Esophagus mucosa (tissue), 1 donor: ENCODE results near the gene RNF166. TPM values are rescaled to one million over a fixed set of nuclear protein-coding genes. Genes with fewer than 3 reads are reported as not detected.
A peak's percentile ranks its signal among the peaks of the same experiment; 100 is the strongest.

Experiments
- ATAC-seq: fragments of 200-7000 bp; cut with Tn5 transposase; one replicate; pipeline ENCODE4 v1.9.1; 2020
- total RNA-seq: library from RNA; stranded (reverse); gene quantifications from one replicate; pipeline ENCODE4 v1.2.4, GENCODE V29; 2023
- donor health status: DM: yes; HTN: yes; CAD: no.

Gene RNF166, protein sequence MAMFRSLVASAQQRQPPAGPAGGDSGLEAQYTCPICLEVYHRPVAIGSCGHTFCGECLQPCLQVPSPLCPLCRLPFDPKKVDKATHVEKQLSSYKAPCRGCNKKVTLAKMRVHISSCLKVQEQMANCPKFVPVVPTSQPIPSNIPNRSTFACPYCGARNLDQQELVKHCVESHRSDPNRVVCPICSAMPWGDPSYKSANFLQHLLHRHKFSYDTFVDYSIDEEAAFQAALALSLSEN
- 4.7 TPM for total RNA-seq

DNA sequence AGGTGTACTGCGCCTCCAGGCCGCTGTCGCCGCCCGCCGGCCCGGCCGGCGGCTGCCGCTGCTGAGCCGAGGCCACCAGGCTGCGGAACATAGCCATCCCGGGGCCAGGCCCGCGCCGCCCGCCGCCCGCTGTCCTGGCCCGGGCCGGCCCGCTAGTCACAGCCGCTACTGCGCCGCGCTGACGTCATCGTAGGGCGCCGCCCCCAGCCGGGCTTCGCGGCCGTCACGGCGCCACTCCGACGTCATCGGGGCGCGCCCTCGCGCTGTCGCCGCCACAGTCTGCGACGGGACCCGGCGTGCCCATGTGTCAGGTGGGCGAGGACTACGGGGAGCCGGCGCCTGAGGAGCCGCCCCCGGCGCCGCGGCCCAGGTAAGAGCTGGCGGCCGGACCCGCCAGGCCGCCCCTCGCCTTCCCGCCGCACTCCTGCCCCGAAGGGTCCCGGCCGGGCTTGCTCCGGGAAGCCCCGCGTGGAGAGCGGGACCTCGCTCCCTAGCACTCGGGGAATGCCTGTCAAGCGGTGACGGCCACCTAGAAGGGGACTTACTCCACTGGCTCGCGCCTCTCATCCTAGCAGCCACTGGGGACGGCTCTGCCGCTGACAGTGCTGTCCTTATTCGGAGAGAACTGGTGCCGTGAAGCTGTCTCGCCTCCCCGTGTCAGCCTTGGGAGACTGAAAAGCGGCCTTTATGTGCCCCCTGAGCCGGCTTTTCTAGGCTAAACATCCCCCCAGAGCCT, at the start of gene RNF166, which contains the start of gene CTU2:
Gene RNF166 (minus strand): TSS at position 180 of the 736 bp plus-strand sequence. CDS start 83 bp downstream, at position 97.
Gene CTU2 (plus strand): TSS at position 275 of the 736 bp plus-strand sequence. CDS start 28 bp downstream, at position 303.
- peak; percentile 87 for ATAC-seq

DNA sequence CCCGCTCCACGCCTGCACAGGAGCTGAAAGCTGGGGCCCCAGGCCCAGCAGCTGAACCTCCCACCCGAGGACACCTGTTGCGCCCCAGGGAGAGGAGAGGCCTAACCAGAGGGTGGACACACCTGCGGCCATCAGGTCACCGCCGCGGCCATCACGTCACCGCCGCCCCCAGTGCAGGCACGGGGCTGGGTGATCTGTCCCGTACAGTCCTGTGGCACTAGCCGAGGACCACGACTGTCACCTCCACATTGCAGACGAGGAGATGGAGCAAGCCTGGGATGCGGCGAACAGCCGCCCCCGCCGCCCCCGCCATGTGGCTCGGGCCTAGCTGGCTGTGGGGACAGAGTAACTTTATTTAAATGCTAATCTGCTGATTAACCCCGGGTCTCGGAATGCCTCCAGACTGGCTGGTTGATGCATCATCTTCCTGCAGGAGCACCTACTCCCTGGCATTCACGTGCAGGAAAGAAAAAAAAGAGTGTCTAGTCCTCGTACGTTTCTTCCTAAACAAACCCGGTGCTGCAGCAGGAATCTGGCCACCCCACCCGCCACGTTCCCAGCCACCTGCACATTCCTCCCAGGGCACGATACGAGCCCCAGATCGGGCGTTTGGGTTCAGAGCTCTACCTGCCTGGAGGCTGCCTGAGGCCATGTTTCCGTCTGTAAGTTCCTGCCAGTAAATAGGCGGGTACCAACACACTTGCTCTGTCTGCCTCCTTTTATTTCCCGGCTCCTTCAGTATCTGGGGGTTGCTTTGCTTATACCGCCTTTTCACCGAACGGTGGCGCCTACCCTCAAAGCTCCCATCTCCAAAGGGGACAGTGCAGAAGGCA, 48.9 kb upstream of the RNF166 start:
- ATAC-seq: peak; percentile 42

DNA sequence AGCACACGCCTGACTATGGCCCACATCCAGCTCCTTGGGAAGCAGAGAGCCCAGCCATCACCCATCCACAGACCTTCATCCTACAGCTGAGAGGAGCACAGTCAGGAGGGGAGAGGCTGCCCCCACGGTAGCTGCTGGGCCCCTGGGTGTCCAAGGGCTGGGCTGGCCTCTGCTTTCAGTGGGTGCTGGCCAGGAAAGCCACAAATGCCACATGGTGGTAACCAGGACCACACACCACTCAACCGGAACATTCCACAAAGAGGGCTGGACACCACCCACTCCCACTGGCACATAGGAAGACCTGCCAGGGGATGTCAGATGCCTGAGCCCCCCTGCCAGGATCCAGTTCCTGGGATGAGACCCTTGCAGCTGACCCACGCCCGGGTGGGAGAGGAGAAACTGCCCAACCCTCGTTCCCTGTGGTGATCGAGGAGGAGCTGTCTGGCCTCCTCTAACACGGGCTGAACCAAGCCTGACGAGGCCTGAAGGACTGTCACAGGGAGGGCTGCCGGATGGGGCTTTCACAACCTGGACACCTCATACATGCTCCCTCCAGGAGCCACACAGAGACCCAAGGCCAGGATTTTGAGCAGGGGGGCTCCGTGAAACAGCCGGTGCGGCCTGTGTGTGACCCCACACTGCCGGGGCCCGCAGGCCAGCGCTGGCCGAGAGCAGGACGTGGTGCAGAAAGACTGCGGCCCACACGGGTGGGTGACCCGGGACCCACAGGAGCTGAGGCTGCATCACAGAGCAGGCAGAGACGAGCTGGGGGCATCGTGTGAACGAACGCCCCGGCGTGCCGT, 48.1 kb upstream of the RNF166 start:
- ATAC-seq: no peak

DNA sequence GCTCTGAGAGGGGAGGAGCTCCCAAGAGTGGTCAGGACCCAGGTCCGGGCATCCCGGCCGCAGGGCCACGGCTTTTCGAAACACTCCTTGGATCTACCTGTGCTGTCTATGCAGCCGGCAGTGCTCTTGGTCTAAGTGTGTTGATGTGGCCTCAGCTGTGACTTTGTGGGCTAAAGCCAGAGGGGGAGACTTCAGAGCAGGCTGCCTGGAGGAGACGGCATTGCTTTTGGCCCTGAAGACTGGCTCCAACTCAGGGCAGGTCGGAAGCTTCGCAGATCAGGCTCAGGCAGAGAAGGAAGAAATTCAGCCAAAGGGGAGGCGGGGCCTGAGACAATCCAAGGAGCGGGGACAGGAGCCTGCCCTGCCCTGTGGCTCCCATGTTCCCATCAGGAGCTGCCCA, 47.4 kb upstream of the RNF166 start:
- ATAC-seq: no peak

DNA sequence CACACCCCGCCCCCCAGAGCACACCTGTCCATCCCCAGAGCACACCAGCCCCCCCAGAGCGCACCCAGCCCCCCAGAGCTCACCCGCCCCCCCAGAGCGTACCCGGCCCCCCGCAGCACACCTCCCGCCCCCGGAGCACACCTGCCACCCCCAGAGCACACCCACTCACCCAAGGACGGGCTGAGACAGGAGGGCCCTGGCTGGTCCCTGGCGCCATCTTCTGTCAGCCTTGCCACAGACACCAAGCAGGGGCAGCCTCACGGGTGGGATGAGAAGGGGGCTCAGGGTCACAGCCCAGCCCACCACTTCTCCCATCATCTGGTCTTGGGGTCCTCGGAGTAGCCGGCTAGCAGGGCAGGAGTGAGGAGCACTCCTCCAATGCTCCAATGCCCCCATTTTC, 47.0 kb upstream of the RNF166 start:
- ATAC-seq: no peak

DNA sequence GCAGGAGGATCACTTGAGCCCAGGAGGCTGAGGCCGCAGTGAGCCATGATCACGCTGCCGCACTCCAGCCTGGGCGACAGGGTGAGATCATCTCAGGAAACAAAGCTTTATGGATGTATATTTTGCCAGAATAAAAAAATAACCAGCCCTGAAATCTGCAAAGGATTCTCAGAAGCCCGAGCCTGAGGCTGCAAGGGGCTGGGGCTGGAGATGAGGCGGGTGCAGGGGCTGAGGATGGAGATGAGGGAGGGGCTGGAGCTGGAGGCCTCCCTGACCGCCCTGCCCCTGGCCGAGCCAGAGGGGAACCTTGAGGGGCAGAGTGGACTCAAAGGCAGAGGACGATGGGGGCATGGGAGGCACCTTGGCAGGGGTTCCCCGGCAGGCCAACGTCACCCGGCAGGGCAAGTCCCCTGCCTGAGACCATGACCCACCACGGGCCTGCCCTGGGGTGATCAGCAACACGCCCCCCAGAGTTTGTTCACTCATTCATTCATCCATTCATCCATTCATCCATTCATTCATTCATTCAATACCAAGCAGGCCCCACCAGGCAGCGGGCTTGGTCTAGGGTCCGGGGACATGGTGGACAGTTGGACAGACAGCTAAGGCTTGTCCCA, 46.3 kb upstream of the RNF166 start:
- ATAC-seq: no peak

DNA sequence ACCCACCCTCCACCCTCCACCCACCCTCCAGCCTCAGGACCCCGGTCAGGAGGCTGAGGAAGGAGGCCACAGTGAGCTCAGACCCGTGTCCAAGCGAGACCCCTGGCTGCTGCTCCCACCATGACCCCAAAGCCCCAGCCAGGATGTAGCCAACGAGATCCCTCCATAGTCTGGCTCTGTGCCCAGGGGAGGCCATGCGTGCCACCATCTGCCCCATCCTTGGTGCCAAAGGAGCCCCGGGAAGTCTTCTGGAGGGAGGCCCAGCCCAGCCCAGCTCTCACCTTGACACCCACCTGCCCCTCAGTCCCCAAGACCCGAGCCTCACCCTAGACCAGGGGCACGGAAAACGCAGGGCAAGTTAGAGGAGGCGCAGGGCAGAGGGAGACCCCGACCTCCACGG, 44.6 kb upstream of the RNF166 start:
- ATAC-seq: no peak

DNA sequence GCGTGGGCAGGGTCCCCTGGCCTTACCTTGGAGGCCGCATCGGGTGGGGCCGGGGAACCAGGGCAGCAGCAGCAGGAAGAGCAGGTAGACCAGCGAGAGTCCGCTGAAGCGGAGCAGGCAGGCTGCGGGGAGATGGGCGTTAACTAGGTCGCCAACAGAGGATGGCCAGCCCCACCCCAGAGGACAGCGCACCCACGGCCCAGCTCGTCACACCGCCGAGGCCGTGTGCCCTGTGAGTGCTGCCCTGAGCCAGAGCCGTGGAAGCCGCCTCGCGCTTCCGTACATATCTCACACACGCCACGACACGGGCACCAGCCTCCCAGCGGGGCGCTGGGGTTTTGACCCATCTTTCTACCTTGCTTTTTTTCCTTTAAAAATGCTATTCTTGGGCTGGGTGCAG, 43.1 kb upstream of the RNF166 start:
- ATAC-seq: no peak

DNA sequence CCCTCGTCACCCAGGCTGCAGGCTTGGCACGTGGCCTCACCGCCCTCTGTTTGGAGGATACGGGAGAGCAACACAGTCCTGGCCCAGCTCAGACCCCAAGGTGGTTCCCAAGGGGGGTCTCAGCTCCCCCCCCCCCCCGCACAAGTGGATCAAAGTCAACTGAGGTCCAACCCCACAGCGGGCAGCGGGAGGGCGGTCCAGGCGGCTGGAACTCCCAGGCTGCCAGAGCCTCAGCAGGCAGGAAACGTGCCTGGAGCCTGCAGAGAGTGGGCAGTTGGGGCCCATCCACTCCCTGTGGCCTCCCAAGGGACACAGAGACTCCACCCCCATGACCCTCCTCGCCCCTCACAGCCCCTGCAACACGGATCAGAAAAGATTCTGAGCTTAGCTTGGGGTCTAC, 42.2 kb upstream of the RNF166 start:
- ATAC-seq: no peak

DNA sequence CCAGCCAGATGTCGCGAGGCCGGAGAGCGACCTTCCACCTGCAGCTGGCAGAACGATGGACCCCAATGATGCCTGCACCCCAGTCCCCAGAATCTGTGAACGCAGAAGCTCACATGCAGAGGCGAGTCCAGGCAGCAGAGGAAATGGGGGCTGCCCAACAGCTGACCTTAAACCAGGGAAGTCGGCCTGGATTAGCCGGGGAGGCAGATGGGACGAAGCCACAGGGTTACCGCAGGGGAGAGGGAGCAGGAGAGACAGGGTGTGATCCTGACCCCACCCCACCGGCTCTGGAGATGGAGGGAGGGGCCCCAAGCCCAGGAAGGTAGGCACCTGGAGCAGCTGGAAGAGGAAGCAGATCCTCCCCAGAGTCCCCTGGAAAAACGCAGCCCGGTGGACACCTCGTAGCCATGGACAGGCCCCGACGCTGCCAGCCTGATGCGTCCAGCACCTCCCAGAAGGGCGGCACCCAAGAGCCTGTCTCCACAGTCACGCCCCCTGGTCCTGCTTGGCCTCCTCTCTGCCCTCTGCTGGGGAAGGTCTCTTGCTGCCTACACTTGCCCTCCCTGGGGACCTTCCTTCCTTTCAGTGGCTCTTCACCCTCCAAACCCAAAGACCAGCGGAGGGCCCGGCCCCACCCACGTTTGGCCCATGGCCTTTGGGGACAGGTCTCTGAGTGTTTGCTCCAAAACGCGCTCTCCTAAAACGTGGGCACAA, 41.5 kb upstream of the RNF166 start:
- peak; percentile 35 for ATAC-seq

DNA sequence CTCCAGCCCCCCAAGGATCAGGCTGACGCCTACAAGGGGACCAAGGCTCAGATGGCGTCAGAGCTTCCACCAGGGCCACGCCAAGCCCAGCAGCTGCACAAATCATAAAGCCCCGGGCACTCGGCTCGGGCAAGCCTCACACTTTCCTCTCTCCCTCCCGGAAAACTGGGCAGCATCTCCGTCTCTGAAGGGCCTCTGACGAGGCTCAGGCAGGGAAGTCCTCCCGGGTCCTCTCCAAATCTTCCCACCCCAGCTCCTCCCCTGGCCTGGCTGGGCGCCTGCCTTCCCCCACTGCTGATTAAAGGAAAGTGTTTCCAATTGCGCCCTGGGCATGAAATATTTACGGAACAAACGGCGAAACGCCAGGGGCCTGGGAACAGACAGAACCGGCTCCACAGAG, 40.3 kb upstream of the RNF166 start:
- no peak for ATAC-seq

DNA sequence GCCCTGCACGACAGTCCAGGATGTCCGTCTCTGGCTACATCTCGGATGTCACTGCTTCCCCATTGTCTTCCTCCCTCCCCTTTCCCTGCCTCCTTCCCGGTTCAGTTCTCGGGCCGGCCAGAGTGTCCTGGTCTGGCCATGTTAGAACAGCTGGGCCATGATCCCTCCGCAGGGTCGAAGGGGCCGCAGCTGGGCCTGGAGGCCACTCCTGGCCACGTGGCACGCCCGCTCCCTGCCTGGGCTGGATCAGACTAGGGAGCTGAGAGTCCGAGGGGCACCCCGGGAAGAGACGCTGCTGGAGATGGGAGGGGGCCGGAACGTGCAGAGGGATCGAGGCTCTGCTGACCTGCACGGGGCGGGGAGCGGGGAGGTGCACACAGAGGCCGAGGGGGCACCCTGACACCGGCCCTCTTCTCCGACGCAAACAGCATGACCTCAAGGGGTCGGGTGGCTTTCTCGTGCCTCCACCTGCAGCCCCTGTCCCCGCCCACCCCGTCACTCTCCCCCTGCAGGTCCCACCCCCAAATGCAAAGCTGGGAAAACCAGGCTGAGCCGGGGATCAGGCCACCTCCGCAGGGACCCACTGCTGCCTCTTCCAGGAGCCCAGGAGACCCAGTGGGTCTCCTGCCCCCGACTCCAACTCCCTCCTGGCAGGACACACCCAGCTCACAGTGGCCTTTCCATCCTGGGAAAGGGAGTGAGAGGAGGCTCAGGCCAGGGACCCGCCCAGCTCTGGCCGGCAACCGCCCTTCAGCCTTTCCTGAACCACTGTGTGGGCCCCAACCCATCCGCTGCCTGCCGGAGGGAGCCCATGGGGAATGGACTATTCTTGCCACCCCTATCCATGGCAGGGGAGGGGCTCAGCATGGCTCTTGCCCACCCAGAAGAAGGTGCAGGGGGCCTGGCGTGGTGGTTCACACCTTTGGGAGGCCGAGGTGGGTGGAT, 38.6 kb upstream of the RNF166 start:
- ATAC-seq: no peak

DNA sequence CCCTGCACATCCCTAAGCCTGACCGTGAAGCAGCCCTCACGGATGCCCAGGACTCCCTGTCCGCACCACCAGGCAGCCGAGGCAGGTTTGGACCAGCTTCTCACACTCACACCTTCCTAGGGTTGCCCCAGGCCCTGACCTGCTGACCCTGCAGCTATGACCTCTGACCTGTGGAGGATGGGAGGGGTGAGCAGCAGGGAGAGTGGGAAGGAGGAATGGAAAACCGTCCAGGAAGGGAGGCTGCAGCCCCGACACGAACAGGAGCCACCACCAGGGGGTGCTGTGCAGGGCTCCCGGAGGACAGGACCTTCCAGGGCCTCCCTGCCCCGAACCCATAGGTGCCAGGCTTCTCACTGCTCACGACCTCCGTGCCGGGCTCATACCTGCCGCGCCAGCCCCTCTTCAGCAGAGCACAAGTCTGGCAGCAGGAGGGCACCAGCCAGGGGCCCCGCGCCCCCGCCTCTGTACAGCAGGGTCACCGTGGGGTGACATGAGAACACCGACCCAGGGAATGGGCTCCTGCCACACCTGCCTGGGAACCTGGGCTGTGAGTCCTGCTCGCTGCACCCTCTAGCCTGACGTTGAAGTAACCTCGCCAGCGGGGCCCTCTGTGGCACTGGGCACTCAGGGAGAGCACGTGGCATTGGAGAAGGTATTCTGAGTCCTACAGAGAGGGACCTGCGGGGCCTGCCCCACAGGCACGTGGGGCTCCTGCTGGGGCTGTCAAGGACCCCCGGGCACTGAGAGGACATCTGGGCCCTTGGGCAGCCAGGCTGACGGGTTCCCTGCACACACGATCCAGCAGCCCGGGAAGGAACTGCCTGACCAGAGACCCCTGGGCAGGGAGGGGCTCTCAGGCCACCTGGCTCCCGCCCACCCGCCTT, 37.7 kb upstream of the RNF166 start:
- ATAC-seq: peak; percentile 45

DNA sequence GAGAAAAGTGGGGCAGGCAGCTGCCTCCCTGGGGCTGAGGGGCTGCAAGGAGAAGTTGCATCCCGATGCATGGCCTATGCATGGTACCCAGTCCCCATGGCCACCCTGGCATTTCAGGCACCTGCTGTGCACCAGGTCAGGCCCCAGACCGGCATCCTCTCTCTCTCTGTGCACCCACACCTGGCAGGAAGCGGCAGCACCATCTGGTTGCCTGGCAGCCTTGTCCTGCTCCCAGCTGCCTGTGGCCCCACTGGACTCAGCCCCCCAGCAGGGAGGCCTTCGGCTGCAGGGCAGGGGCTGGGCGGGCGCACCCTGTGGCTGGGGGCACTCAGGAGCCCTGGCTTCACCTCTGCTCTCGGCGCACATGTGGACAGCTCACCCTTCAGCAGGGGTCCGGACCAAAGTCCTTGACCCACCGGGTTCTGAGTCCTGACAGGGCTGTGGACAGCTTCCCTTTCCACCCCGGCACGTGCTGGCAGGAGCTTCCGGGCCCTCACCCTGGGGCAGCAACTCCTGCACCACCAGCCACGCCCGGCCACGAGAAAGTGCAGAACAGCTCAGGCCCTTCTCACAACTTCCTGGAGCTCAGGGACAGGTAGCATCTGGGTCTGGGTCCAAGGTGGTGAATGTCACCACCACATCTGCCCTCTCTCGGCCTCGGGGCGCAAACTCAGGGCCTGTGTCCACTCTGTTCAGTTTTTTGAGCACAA, 36.8 kb upstream of the RNF166 start:
- no peak for ATAC-seq

DNA sequence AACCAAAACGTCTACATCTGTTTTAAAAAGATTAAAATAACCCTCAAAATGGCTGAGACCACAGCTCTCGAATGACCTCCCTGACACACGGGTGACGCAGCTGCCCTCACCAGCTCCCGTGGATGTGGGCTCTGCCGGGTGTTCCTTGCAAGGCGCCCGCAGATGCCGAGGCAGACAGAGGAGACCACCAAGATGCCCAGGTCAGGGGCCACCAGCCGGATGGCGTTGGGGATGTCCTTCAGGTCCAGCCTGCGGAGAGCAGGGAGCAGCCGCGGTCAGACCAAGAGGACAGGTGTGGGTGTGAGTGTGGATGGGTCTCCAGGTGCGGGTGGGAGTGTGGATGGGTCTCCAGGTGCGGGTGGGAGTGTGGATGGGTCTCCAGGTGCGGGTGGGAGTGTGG, 35.2 kb upstream of the RNF166 start:
- no peak for ATAC-seq

DNA sequence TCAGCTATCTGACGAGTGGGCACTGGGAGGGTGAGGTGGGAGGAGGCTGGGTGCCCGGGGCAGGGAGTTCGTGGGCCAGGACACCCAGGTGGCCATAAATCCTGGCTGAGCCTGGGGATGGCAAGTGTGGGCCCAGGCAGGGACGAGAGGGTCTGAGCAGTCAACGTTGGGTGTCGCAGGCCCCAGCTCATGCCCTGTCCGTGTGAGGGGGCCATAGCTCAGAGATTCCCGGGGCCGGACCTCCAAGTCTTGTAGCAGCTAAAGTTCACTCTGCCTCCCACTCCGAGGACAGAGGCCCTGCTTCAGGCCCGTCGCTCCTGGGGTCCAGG, 34.5 kb upstream of the RNF166 start:
- no peak for ATAC-seq

DNA sequence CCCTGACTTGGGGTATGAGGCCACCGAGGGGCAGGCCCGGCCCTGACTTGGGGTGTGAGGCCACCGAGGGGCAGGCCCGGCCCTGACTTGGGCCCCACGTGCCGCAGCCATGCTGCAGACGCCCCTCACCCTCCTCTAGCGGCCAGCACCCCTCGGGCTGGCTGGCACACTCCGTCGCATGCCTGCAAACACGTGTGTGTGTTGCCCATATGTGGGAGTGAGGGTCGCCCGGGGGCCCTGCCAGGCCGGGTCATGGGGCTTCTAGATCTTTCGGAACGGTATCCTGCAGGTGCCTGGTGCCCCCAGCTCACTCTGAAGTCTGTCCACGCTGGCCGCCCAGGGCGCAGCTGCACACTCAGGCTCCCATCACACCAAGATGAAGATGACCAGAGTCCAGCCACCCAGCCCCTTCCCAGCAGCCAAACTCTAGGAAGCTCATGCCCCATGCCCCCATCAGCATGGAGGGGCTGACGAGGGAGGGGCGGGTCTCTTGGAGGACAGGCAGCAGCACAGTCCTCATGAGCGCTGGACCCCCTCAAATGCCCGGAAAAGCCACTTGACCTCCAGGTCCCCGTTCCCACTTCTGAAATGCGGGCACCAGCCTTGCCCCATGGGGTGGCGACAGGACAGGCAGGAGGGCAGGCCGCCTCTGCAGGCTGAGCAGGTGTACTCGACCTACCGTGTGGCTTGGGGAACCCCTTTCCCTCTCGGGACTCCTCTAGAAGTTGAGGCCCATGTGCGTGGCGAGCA, 33.9 kb upstream of the RNF166 start:
- no peak for ATAC-seq
